ENCODE measurements around the gene STX16. TPM values are rescaled to one million over a fixed set of nuclear protein-coding genes. Genes with fewer than 3 reads are reported as not detected.

STX16 gene
- total RNA-seq, 4 donors from 2014 or later = 9.2 to 34.3 (median 20.4) TPM

DNA sequence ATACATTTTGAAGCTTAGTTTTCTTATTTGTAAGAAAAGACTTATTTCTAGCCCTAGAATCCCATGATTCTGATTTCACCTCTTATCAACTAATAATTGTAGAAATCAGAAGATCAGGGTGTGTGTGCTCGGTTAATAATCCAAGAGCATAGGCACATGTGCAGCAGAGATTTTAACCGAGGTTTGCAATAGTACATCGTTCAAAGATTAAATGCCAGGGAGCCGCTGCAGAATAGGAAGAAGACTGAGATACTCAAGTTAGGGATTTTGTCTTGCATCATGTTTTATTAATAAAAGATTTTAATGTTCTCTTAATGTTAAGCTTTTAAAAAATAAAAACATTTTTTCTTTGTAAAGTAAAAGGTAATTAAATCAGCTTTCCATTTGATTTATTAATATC is 6.9 kb downstream of the STX16 start:
- DNase-seq (no peak), ATAC-seq (no peak)
- no peak overlapping the region for H3K4me3 ChIP-seq
- in situ Hi-C loops (cut with MboI; ENCODE audit: low sequenced_read_pairs in 4 of 4) = loop anchor here in 1 of 4 donors (25.0 kb wide), 1 partner anchor 1296 kb away; the partner anchor contains the start of gene RAE1
- H3K36me3 ChIP-seq = no peaks in the 10 kb centered on the region
- intact Hi-C loops (cut with DNase I; ENCODE audit: low total_unique reads) = loop anchor here (10.0 kb wide), 2 partner anchors 197 to 327 kb away; partner anchors contain the start of genes GNAS, GNAS-AS1 and NELFCD
- TF ChIP-seq CTCF (IDR thresholded peaks at IDR 0.05 in 4 of 5, conservative IDR thresholded peaks at IDR 0.05 in 1 of 5) = no peak
- TF ChIP-seq POLR2A (IDR thresholded peaks at IDR 0.05) = no peak
- H3K27ac ChIP-seq = peak overlapping the region in 2 of 4 donors; percentile 4 to 16
- no peaks in the 10 kb centered on the region for H3K27me3 ChIP-seq
- peaks cover 67 to 70% of the 10 kb centered on the region in 2 donors for H3K4me1 ChIP-seq
- no peaks in the 10 kb centered on the region for H3K9me3 ChIP-seq

DNA sequence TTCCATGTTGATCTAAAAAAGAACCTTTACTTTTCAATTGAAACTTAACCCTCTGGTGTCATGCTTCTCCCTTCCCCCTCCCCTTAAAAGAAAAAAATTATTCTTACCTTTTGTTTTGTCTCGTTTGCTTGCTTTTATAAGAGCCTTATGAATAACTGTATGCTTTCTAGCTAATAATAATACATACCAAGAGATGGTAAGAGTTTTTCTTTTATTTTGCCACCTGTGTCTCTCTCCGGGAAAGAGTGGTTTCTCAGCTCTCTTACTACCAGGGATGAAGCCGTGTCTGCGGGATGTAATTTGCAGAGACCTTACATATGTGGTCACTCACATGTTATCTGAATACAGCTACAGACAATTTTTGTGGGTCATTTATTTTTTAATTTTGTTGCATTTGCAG is 7.7 kb downstream of the STX16 start:
- Histone ChIP-seq H3K27ac (peak overlapping the region in 2 of 4 donors; percentile 2 to 5), H3K9me3 (no peaks in the 10 kb centered on the region), H3K4me3 (no peak overlapping the region), H3K4me1 (peaks cover 61 to 62% of the 10 kb centered on the region in 2 donors), H3K36me3 (no peaks in the 10 kb centered on the region), H3K27me3 (no peaks in the 10 kb centered on the region)
- DNase-seq (no peak), ATAC-seq (no peak)
- in situ Hi-C loops (cut with MboI; ENCODE audit: low sequenced_read_pairs in 4 of 4) = loop anchor here in 1 of 4 donors (25.0 kb wide), 1 partner anchor 1296 kb away; the partner anchor contains the start of gene RAE1
- intact Hi-C loops (cut with DNase I; ENCODE audit: low total_unique reads) = loop anchor here (10.0 kb wide), 2 partner anchors 196 to 326 kb away; partner anchors contain the start of genes GNAS, GNAS-AS1 and NELFCD
- TF ChIP-seq CTCF (IDR thresholded peaks at IDR 0.05 in 4 of 5, conservative IDR thresholded peaks at IDR 0.05 in 1 of 5) (no peak), POLR2A (IDR thresholded peaks at IDR 0.05) (no peak)

GRCh38 chr20:58659841-58660240 is 8.8 kb downstream of the STX16 start:
- DNase-seq (no peak), ATAC-seq (no peak)
- Histone ChIP-seq H3K36me3 (no peaks in the 10 kb centered on the region), H3K9me3 (no peaks in the 10 kb centered on the region), H3K4me3 (no peak overlapping the region), H3K27me3 (no peaks in the 10 kb centered on the region), H3K4me1 (peaks cover 54 to 61% of the 10 kb centered on the region in 2 donors), H3K27ac (peak overlapping the region in 2 of 4 donors; percentile 1 to 22)
- in situ Hi-C loops (cut with MboI; ENCODE audit: low sequenced_read_pairs in 4 of 4) (loop anchor here in 1 of 4 donors (25.0 kb wide), 1 partner anchor 1298 kb away; the partner anchor contains the start of gene RAE1), intact Hi-C loops (cut with DNase I; ENCODE audit: low total_unique reads) (loop anchor here (10.0 kb wide), 2 partner anchors 195 to 325 kb away; partner anchors contain the start of genes GNAS, GNAS-AS1 and NELFCD)
- no peak for TF ChIP-seq POLR2A (IDR thresholded peaks at IDR 0.05)
- no peak for TF ChIP-seq CTCF (IDR thresholded peaks at IDR 0.05 in 4 of 5, conservative IDR thresholded peaks at IDR 0.05 in 1 of 5)

DNA sequence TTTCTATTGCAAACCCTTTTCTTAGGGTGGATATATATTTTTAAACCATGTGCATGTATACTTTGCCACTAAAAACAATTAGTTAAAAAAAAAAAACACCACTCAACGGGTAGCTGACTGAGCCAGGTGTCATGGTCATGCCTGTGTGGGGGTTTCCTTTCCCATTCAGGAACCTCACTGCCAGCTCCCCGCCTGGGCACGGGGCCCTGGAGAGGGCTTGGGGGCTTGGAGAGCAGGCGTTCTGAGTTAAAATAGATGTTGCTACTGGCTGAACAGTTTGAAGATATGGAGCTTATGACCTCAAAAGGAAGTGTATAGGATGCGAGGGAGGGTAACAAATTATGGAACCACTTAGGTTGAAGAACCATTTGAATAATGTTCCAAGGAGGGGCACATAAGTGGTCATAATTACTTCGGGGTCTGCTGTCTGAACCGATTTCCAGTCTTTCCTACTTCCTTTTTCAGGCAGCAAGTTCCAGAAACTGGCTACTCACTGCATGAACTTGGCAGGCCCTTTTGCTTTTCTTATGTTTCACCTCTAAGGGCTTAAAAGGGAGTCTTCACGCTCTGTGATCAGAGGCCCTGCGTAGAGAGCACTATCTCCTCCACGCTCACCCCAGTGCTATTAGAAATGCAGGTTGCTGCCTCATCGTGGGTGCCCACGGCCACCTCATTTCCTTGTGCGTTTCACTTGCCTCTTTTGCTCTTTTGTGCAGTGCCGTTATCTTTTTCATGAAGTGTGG is 9.9 kb downstream of the STX16 start:
- DNase-seq (no peak), ATAC-seq (peak in 1 of 2 donors; percentile 47)
- H3K9me3 ChIP-seq = no peaks in the 10 kb centered on the region
- TF ChIP-seq POLR2A (IDR thresholded peaks at IDR 0.05) (no peak), CTCF (IDR thresholded peaks at IDR 0.05 in 4 of 5, conservative IDR thresholded peaks at IDR 0.05 in 1 of 5) (no peak)
- H3K4me3 ChIP-seq = no peak overlapping the region
- intact Hi-C loops (cut with DNase I; ENCODE audit: low total_unique reads) = no loop called here
- H3K27me3 ChIP-seq = no peaks in the 10 kb centered on the region
- in situ Hi-C loops (cut with MboI; ENCODE audit: low sequenced_read_pairs in 4 of 4) = loop anchor here in 1 of 4 donors (25.0 kb wide), 1 partner anchor 1299 kb away; the partner anchor contains the start of gene RAE1
- peaks cover 51 to 52% of the 10 kb centered on the region in 2 donors for H3K4me1 ChIP-seq
- peak overlapping the region; percentile 43 to 68 (median 54) for H3K27ac ChIP-seq
- no peaks in the 10 kb centered on the region for H3K36me3 ChIP-seq
